D341Med (cell line): ENCODE results near the gene FYB1.
"Not testable (repeated sequence)": the region's sequence is repeated elsewhere in the genome, so short reads cannot be mapped to it uniquely, and the experiment has no call there.

Experiments
- DNase-seq: peaks from one replicate; pipeline ENCODE4 v3.0.0; 2012; ENCODE audit warnings: low spot score

The FYB1 gene

DNA sequence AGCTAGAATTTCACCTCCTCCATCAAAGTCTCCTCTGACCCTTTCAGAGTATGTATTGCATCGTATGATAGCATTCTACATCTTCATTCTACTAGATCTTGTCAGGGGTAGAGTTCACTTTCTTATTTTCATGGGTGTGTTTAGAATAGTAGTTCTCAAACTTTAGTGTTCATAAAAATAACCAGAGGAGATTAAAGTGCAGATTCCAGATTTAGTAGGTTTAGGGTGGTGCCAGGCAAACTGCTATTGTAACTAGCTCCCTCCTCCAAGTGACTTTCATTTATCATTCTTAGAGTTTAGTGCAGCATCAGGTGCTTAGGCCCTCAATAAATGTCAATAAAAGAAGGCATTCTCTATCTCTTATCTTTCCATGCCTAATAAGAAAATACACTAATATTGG lies 7.2 kb upstream of the FYB1 start:
- no peak for DNase-seq

DNA sequence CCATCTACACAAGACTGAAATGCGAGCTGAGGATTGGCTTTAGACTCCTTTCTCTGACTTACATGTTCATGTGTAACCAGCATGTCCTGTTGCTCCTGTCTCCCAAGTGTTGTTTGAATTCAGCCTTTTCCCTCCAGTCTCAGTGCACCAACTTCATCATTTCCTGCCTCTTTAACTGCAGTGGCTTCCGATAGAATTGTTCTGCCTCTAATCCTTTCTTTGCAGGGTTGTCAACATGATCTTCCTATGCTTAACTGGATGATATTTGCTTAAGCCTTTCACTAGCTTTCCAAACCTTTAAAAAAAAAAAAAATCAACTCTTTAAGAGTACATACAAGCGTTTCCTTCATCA lies 6.7 kb upstream of the FYB1 start:
- no peak for DNase-seq

GRCh38 chr5:39225405-39226099 lies 6.2 kb upstream of the FYB1 start:
- no peak for DNase-seq

DNA sequence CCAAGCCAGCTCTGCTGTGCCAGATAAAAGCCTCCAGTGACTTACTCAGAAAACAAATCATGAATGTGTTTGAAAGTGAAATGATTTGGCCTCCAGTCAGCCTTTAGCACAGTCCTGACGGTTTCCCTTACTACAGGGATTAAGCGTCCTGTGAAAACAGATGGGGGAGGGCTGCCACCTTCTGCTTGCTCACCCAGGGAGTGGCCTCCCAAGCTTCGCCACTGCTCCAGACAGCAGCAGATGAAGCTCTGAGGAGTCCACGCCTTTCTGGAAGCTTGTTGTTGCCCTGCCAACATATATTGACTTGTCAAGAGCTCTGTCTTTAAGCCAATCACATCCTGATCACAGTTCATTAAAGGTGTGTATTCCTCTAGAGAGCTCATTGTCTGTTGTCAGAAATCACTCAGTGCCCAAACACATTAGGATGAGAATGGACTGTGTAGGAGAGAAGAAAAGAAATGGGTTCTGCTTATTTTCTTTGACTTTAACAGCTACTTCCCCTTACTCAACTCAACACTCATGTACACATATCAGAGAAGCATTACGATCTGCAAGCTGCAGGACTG lies 4.9 kb upstream of the FYB1 start:
- peak; percentile 58 for DNase-seq

DNA sequence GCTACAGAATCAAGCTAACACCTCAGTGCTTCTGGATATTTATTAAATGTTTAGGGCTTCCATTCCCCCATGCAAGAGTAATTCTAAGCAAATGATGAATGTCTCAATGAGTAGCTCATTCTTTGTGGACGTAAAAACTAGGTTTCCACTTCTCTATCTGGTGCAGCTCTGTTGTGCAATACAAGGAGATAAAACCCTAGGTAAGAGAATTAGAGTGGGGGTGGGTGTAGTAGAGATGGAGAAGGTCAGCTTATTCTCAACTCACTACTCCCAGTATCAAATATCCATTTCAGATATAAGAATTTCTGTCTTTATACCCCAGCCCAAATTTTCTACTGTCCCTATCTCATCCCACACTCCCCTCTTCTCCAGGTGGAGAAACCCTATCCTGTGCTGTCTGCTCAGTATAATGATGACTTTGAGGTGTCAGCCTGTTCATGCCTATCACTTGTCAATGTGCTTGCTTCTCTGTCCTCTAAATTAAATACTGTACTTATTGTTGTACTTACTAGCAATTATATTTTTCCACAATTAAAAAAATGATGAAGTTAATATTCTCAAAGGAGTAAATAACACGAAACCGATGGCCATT lies 4.3 kb upstream of the FYB1 start:
- no peak for DNase-seq

GRCh38 chr5:39221671-39222070 lies 2.3 kb upstream of the FYB1 start:
- not testable (repeated sequence) for DNase-seq

DNA sequence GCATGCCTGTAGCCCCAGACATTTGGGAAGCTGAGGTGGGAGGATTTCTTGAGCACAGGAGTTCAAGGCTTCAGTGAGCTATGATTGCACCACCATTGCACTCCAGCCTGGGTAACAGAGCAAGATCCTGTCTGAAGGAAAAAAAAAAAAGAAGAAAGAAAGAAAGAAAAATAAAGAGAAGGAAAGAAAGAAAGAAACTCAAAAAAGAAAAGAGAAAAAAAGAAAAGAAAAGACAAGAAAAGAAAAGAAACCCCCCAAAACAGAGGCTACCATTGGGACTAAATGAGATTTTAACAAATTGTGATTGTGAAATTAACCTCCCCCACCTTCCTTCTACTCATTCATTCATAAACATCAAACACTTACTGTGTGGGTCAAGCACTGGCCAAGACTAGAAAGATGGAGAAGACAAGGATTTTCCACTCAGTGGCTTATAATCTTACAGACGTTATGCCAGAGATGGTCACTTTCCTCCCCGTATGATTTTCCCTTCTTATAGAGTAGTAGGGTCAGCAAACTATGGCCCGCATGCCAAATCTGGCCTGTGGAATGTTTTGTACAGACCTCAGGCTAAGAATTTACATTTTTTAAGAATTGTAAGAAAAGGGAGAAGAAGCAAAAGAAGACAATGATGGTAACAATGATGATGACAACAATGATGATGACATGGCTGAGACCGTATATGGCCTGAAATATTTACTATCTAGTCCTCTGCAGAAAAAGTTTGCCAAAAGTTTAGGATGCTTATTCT lies 1.1 kb upstream of the FYB1 start:
- no peak for DNase-seq

DNA sequence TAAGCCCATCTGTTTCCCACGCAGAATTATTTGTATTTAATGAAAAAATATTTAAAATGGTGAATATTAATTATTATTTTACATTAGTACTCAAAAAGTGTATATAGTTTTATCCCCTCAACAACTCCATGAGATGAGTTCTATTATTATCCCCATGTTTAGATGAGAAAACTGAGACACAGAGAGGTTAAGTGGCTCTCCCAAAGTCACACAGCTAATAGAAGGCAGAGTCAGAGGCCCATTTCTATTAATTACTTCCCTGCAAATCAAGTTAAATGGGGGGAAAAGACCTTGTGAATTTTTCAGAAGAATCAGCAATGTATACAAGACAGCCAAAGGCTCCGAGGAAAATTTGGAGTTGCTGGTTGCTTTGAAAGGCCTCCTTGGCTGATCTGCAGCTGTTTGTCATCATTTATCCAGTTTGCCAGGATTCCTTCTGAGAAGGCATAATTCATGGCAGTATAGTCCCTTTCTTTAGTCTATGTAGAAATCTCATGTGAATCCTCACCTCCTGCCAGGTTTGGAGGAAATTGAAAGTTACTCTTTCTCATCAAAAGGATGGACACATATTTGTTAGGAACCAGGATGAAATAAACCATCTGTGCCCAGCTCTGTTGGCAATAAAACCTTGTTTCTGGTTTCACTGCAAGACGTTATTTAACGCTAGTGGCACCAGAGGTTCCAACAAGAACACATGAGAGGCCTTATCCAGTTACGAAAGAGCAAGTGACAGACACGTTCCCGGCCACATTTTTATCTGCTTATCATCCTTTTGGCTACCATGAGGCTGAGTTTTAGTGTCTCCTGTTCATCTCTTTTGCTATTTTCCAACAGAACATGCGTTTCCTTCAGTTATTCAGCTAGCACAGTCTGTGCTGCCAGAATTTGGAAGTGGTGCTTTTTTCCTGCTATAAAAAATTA lies 621 bp downstream of the FYB1 start:
- no peak for DNase-seq

GRCh38 chr5:39217365-39218281 lies 1.7 kb downstream of the FYB1 start:
- peak; percentile 77 for DNase-seq

DNA sequence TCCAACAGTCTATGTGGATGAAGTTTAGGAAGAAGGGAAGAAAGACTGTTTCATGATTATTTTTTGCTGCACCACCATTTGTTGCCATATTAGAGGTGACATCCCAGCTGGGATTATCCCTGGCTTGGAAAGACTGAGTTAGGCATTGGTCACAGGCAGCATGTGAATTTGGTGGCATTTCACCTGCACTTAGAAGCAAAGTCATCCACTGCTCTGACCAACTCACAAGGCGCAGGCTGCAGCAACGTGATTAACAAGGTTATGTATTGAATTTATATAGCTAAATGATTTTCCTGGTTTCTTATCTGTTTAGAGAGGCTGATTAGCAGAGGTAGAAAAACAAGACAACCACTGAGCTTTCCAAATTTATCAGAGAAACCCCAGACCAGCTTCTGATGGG lies 2.7 kb downstream of the FYB1 start:
- DNase-seq = no peak

DNA sequence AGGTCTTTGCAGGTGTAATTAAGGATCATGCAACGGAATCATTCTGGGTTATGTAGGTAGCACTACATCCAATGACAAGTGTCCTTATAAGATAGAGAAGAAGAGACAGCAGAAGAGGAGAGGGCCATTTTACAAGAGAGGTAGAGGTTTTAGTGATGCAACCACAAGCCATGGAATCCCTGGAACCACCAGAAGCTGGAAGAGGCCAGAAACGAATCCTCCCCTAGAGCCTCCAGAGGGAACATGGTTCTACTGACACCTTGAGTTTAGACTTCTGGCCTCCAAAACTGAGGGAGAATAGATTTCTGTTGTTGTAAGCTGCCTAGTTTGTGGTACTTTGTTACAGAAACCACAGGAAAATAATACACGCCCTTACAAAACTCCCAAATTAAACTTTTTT lies 3.5 kb downstream of the FYB1 start:
- no peak for DNase-seq

GRCh38 chr5:39214912-39215709 lies 4.3 kb downstream of the FYB1 start:
- DNase-seq = no peak

- DNase-seq = no peak
These were observed 5.7 kb downstream of the FYB1 start for GRCh38 chr5:39213447-39214207.

- no peak for DNase-seq
These were observed 7.6 kb downstream of the FYB1 start for GRCh38 chr5:39211773-39212172.

- DNase-seq = no peak
These were observed 9.4 kb downstream of the FYB1 start for GRCh38 chr5:39209924-39210323.

DNA sequence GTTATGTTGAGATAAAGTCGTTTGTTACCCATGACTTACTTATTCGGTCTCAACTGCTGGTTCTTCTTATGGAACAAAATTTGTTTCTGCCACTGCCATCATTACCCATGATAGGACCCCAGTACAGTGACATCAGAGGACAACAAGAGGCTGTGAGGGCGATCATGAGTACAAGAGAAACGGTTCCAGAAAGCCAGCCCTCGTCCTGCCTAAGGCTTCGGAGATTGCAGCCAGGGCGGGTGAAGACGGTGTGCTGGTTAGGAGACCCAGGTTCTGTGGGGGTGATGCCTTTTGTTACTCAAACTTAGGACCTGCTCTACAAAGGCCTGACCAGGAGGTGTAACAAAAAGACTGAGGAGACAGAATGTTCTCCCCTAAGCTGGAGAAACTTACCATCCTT lies 10.9 kb downstream of the FYB1 start:
- no peak for DNase-seq

GRCh38 chr5:39207345-39208045 lies 11.9 kb downstream of the FYB1 start:
- no peak for DNase-seq

GRCh38 chr5:39206630-39207321 lies 12.6 kb downstream of the FYB1 start:
- DNase-seq = no peak
